Type B pancreatic cell (in vitro differentiated cells): ENCODE data around the gene LRTM2. TPM values are rescaled to one million over a fixed set of nuclear protein-coding genes. Genes with fewer than 3 reads are reported as not detected.

Source experiments
- DNase-seq: peaks from one replicate; pipeline ENCODE4 v3.0.0; 2021; ENCODE audit warnings: mixed read lengths; ENCODE audit not compliant: unreplicated experiment; ENCODE audit errors: extremely low spot score
- H3K27ac Mint-ChIP-seq: 2 replicates; pipeline ENCODE4 v1.8.0; 2021; ENCODE audit warnings: mild to moderate bottlenecking, mixed read lengths
- H3K27me3 Mint-ChIP-seq: 2 replicates; pipeline ENCODE4 v1.8.0; 2021; ENCODE audit warnings: mixed read lengths
- H3K36me3 Mint-ChIP-seq: 2 replicates; pipeline ENCODE4 v1.8.0; 2021; ENCODE audit warnings: mixed read lengths
- H3K4me1 Mint-ChIP-seq: one replicate; pipeline ENCODE4 v1.8.0; 2021; ENCODE audit warnings: mixed read lengths; ENCODE audit not compliant: unreplicated experiment
- H3K4me3 Mint-ChIP-seq: 2 replicates; pipeline ENCODE4 v1.8.0; 2021; ENCODE audit warnings: mild to moderate bottlenecking, mixed read lengths
- H3K9me3 Mint-ChIP-seq: 2 replicates; pipeline ENCODE4 v1.8.0; 2021; ENCODE audit warnings: mixed read lengths
- total RNA-seq: library from RNA; stranded (reverse); gene quantifications from 2 replicates; pipeline ENCODE4 v1.2.1, GENCODE V29; 2021; ENCODE audit warnings: low replicate concordance
- TF ChIP-seq, protein P1 (sequence below): fragments of 200-600 bp; sonication (generic); conservative IDR thresholded peaks from 2 replicates; pipeline ENCODE4 v1.5.0; 2021; ENCODE audit warnings: antibody characterized with exemption, mild to moderate bottlenecking

The LRTM2 gene
- total RNA-seq, 1 donor from 2014 or later, result 0.12 TPM

DNA sequence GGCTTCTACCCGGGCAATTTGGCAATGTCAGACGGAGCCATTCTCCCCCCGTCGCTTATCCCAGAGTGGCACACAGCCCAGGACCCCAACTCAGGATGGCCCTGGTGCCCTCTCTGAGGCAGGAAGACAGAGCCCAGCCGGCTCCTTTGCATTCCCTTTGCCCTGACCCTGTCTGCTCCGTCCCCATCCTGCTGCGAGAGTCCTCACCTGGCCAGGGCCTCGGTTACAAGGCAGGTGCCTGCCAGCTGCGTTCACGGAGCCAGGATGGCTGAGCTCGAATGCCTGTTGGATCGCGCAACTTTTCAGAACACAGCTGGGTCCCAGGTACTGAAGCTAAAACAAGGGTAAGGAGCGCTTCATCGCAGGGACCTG lies 18.6 kb downstream of the LRTM2 start:
- Mint-ChIP-seq H3K27me3 (peaks cover 49% of the 10 kb centered on the region), H3K36me3 (no peaks in the 10 kb centered on the region), H3K4me1 (peaks cover 16% of the 10 kb centered on the region), H3K9me3 (no peaks in the 10 kb centered on the region), H3K27ac (no peak overlapping the region), H3K4me3 (no peak overlapping the region)
- DNase-seq, result no peak
- TF ChIP-seq, protein P1, sequence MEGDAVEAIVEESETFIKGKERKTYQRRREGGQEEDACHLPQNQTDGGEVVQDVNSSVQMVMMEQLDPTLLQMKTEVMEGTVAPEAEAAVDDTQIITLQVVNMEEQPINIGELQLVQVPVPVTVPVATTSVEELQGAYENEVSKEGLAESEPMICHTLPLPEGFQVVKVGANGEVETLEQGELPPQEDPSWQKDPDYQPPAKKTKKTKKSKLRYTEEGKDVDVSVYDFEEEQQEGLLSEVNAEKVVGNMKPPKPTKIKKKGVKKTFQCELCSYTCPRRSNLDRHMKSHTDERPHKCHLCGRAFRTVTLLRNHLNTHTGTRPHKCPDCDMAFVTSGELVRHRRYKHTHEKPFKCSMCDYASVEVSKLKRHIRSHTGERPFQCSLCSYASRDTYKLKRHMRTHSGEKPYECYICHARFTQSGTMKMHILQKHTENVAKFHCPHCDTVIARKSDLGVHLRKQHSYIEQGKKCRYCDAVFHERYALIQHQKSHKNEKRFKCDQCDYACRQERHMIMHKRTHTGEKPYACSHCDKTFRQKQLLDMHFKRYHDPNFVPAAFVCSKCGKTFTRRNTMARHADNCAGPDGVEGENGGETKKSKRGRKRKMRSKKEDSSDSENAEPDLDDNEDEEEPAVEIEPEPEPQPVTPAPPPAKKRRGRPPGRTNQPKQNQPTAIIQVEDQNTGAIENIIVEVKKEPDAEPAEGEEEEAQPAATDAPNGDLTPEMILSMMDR, result no peak

DNA sequence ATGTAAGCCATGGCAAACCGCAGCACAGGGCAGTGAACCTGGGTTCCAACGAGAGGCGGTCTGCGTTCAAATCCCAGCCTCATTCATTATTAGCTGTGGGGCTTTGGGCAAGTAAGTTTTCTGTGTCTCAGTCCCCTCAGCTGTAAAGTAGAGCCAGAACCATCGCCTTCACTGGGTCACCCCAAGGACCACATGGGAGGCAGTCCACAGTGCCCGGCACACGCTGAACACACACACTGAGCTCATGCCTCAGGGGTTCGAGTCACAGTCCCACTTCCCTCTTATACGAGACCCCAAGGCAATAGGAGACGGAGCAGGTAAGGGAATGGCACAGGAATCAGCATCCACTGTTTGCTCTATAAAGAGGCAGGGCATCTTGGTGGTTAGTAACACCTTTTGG lies 19.1 kb downstream of the LRTM2 start:
- H3K4me3 Mint-ChIP-seq, result no peak overlapping the region
- H3K27me3 Mint-ChIP-seq, result peaks cover 51% of the 10 kb centered on the region
- TF ChIP-seq, protein P1, result no peak
- no peak for DNase-seq
- no peaks in the 10 kb centered on the region for H3K9me3 Mint-ChIP-seq
- H3K27ac Mint-ChIP-seq, result no peak overlapping the region
- no peaks in the 10 kb centered on the region for H3K36me3 Mint-ChIP-seq
- H3K4me1 Mint-ChIP-seq, result peaks cover 16% of the 10 kb centered on the region

DNA sequence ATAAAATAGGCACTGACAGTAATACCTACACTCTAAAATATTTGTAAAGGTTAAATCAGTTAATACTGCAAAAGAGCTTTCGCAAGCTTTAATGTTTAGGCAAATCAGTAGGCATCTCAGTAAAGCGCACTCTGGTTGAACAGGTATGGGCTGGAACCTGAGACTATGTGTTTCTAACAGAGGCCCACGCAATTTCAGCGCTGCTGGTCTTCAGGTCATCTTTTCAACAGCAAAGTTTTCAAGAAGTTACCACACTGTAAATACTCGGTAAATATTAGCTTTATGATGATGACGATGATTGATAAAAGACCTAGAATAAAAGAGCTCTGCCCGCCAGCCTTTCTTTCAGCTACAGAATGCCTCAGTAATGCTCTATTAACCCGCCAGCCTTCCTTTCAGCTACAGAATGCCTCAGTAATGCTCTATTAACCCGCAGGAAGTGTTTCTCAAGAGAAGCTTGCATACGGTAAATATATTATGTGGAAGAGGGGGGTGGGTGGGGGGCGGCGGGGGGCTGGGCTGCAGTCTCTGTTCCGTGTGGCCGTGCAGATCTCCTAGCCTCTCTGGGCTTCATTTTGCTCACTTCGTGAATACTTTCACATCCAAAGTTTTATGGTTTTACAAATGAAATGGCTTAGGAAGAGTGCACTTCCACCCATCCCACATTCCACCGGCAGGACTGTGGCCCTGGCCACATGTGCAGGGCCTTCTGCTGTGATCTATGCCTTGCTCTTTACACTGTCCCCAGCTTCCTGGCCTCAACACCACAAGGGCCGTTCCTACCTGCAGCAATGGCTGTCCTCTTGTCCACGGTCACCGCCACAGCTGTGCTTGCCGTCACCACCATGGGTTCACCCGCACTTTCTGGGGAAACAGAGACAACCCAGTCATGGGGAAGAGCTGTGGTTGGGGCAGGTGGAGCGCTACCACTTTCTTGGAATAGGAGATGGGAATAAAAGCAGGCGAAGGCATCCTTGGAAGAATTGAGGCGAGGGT lies 19.9 kb downstream of the LRTM2 start:
- Mint-ChIP-seq H3K36me3 (no peaks in the 10 kb centered on the region), H3K4me3 (no peak overlapping the region), H3K27me3 (peaks cover 51% of the 10 kb centered on the region), H3K27ac (no peak overlapping the region), H3K4me1 (peaks cover 20% of the 10 kb centered on the region), H3K9me3 (no peaks in the 10 kb centered on the region)
- TF ChIP-seq, protein P1, result no peak
- no peak for DNase-seq

DNA sequence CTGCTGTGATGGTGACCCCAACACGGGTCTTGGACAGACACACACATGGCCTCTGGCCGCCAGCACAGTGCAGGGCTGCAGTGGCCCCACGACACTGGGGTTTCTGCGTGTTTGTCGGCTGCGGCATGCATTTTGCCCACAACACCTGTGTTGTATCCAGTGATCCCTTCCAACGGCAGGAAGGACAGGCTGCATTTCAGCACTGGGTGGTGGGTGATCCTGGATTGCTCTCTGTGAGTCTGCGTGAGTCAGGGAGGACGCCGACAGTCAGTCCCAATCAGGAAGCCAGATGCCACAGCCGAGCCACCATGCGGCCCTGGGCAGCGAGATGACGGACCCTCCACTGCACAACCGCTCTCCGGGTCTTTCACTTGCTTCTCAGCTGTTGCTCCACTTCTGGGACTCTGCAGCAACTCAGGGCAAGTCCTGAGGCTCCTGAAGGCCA lies 20.6 kb downstream of the LRTM2 start:
- H3K27me3 Mint-ChIP-seq, result peaks cover 52% of the 10 kb centered on the region
- no peak overlapping the region for H3K4me3 Mint-ChIP-seq
- no peak for DNase-seq
- TF ChIP-seq, protein P1, result no peak
- peaks cover 20% of the 10 kb centered on the region for H3K4me1 Mint-ChIP-seq
- H3K36me3 Mint-ChIP-seq, result no peaks in the 10 kb centered on the region
- H3K27ac Mint-ChIP-seq, result no peak overlapping the region
- no peaks in the 10 kb centered on the region for H3K9me3 Mint-ChIP-seq

DNA sequence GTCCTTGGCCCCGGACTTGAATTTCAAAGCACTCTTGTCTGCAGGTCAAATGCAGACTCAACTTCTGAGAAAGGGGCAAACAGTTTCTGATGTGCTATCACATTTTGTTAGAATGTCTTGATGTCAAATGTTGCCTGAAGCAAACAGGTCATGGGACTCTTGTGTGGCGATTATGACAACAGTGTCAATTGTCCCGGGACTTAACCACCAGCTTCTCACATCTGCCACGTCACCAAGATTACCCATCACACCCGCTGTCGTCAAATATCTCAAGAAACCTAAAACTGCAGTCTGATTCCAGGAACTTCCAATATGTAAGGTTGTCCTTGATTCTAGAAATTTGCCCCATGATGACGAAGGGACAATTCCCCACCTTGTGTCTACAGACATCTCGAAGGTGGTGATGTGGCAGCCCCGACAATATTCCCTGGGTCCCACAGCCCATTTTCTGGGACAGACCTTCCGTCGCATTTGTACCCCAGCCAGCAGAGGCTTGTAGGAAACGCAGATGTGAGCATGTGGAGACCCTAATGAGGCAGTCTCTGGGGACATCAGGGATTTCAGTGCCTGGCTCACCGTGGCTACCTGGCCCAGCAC lies 21.3 kb downstream of the LRTM2 start:
- Mint-ChIP-seq H3K36me3 (no peaks in the 10 kb centered on the region), H3K4me1 (peaks cover 20% of the 10 kb centered on the region), H3K27me3 (peaks cover 53% of the 10 kb centered on the region), H3K27ac (no peak overlapping the region), H3K4me3 (no peak overlapping the region), H3K9me3 (no peaks in the 10 kb centered on the region)
- TF ChIP-seq, protein P1, result no peak
- DNase-seq, result no peak
